ENCODE data around the gene UQCRC1.

Gene UQCRC1

GRCh38 chr3:48591436-48591835 is 18.0 kb downstream of the UQCRC1 start:
- no peak for DNase-seq (ENCODE audit: low read depth)
- no peak for TF ChIP-seq CTCF (IDR thresholded peaks at IDR 0.05; ENCODE audit: control insufficient read depth, extremely low read depth, insufficient read depth)
- no peak overlapping the region for H3K4me3 ChIP-seq (ENCODE audit: low read depth, low read length)

DNA sequence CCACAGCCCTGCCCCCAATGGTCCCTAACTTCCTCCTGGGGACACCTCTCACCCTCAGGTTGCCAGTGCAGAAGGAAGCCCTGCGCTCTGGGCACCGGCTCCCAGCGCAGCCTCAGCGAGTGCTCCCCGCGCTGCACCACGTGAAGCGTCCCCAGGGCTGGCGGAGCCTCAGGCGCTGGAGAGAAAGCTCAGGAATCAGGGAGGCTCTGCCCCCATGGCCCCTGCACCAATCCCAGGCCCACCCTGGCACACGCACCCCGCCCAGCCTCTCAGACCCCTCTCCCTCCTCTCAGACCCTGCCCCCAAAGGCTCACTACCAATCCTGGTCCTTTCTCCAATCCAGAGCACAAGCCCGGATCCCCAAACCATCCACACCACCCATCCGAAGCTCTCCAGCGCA is 21.2 kb downstream of the UQCRC1 start:
- H3K4me3 ChIP-seq (ENCODE audit: low read depth, low read length): no peak overlapping the region
- no peak for DNase-seq (ENCODE audit: low read depth)
- no peak for TF ChIP-seq CTCF (IDR thresholded peaks at IDR 0.05; ENCODE audit: control insufficient read depth, extremely low read depth, insufficient read depth)

DNA sequence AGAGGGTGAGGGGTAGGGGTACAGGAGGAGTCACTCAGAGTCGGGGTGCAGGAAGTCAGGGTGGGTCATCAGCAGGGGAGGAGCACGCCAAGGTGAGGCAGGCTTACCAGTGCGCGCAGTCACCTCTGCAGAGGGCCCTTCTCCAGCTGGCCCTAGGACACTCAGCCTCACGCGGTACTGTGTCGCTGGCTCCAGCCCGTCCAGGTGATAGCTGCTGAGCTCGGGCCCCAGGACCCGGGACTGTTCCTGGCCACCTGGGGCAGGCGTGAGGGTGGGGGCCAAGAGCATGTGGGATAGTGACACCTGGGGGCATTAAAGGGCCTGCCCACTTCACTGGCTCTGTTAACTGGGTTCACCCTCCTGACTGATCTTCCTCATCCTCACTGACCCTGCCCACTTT is 21.8 kb downstream of the UQCRC1 start:
- no peak for DNase-seq (ENCODE audit: low read depth)
- no peak overlapping the region for H3K4me3 ChIP-seq (ENCODE audit: low read depth, low read length)
- TF ChIP-seq CTCF (IDR thresholded peaks at IDR 0.05; ENCODE audit: control insufficient read depth, extremely low read depth, insufficient read depth): no peak

DNA sequence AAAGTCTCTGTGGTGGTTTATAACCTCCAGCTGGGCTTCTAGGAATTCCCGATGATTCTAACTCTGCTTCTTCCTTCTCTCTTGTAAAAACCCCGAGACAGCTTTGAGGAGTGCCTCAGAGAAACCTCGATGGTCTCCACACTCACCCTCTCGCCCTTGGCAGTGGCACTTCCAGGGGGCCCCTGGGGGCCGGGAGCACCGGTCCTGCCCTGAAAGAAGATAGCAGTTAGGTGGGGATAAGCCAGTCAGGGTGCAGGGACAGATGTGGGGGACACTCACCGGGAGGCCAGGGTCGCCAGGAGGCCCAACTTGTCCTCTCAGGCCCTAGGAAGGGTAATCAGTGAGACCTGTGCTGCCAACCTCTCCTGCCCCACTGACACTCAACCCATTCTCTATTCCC is 24.0 kb downstream of the UQCRC1 start:
- no peak overlapping the region for H3K4me3 ChIP-seq (ENCODE audit: low read depth, low read length)
- DNase-seq (ENCODE audit: low read depth): no peak
- TF ChIP-seq CTCF (IDR thresholded peaks at IDR 0.05; ENCODE audit: control insufficient read depth, extremely low read depth, insufficient read depth): no peak

GRCh38 chr3:48584836-48585235 is 24.6 kb downstream of the UQCRC1 start:
- no peak overlapping the region for H3K4me3 ChIP-seq (ENCODE audit: low read depth, low read length)
- DNase-seq (ENCODE audit: low read depth): no peak
- TF ChIP-seq CTCF (IDR thresholded peaks at IDR 0.05; ENCODE audit: control insufficient read depth, extremely low read depth, insufficient read depth): no peak

DNA sequence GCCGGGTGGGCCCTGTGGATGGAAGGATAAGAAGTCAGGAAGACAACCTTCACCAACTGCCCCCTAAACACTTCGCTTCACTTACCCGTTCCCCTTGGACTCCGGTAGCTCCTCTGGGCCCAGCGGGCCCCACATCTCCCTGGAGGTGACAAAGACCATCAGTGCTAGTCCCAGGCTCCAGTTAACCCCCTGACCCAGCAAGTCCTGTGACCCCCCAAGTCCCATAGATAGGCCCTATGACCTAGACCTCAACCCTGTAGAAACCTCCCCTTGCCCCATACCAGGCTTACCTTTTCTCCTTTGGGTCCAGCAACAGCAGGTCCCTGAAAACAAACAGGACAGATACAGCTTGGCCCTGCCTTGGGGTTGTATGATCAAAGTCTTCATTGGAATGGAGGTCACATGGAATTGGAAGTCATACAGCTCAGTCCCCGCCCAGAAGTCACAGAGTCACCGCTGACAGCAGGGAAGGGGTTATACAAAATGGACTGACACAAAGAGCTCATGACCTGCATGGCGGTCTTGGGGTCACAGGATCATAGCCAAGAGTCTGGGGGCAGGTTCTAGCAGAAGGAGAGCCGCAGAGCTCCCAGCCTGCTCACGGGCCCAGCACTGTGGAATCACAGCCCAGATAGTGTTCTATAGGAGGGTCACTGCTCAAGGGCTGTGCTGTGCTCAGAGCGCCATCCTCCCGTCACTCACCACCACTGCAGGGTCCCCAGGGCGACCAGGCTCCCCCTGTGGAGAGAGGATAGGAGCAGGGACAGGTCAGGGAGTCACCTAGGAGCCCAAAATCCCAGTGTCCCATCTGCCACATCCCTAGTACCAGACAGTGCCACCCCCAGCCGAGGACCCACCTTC is 27.6 kb downstream of the UQCRC1 start:
- TF ChIP-seq CTCF (IDR thresholded peaks at IDR 0.05; ENCODE audit: control insufficient read depth, extremely low read depth, insufficient read depth): no peak
- H3K4me3 ChIP-seq (ENCODE audit: low read depth, low read length): no peak overlapping the region
- DNase-seq (ENCODE audit: low read depth): no peak

- DNase-seq (ENCODE audit: low read depth): no peak
- TF ChIP-seq CTCF (IDR thresholded peaks at IDR 0.05; ENCODE audit: control insufficient read depth, extremely low read depth, insufficient read depth): no peak
- H3K4me3 ChIP-seq (ENCODE audit: low read depth, low read length): no peak overlapping the region
Observed at GRCh38 chr3:48576647-48577046, 32.8 kb downstream of the UQCRC1 start.

Measured in LNCaP clone FGC (cell line).